Measurements from ENCODE around the gene NDUFS6. TPM values are rescaled to one million over a fixed set of nuclear protein-coding genes. Genes with fewer than 3 reads are reported as not detected.

NDUFS6 gene
- total and polyA plus RNA-seq, 2 of the 8 experiments (the other 6 are each of a cell fraction or from before 2014, with no cell fraction given), result 72.7 to 191 TPM

DNA sequence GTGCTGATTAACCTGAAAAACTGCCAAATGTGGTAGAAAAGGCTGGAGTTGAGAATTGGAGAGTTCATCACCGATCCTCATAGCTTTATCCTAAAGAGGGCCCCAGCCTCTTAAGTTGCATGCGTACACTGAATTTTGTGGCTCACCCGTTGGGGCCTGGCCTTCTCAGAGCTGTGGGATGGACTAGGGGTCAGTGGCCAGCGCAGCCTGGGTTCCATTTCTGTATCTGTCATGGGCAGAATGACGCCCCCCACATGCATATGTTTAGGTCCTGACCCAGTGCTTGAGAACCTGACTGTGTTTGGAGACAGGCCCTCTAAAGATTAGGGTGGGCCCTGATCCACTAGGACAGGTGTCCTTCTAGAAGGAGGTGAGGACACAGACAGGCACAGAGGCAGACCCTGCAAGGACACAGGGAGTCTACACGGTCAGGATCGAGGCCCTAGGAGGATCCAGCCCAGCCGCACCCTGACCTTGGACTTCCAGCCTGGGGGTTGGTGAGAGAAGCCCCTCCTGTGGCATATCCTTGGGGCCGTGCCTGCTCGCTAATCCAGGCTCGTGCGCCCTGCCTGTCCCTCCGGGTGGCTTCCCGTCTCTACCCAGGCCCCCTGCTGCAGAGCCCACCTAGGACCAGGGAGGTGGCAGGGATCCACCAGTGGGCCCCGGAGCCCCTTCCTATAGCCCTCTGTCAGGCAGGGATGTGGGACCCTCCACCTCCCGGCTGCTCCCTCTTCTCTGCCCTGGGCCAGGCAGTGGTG lies 32.2 kb downstream of the NDUFS6 start:
- H2BK12ac ChIP-seq (ENCODE audit: low read depth, low read length), result no peak overlapping the region
- no peak overlapping the region for H2BK120ac ChIP-seq (replicated peaks; ENCODE audit: low read depth, low read length)
- no peak overlapping the region for H4K5ac ChIP-seq (ENCODE audit: insufficient read length, low read depth, low read length)
- TF ChIP-seq SRF (IDR thresholded peaks at IDR 0.05; ENCODE audit: low read depth, low read length) (no peak), SP1 (IDR thresholded peaks at IDR 0.05; ENCODE audit: low read depth, low read length) (no peak), CTBP2 (IDR thresholded peaks at IDR 0.05; ENCODE audit: borderline replicate concordance, insufficient read depth, insufficient read length, low read length) (no peak), YY1 (IDR thresholded peaks at IDR 0.05; ENCODE audit: low read depth, low read length) (no peak), SP2 (IDR thresholded peaks at IDR 0.05; ENCODE audit: low read length) (no peak), SUZ12 (IDR thresholded peaks at IDR 0.05; ENCODE audit: low read length) (no peak), CBX5 (IDR thresholded peaks at IDR 0.05; ENCODE audit: low read depth, low read length) (no peak), PHF8 (conservative IDR thresholded peaks at IDR 0.05; ENCODE audit: low read depth, low read length) (no peak), TCF12 (IDR thresholded peaks at IDR 0.05; ENCODE audit: low read depth, low read length) (no peak), EP300 (IDR thresholded peaks at IDR 0.05; ENCODE audit: borderline replicate concordance in 1 of 2, low read depth in 2 of 2, low read length in 2 of 2) (no peak)
- ChIA-PET POLR2A (ENCODE audit: partially characterized antibody) (no interaction called here), CTCF (ENCODE audit: partially characterized antibody) (interaction anchor here (0.6 to 1.9 kb wide), 3 partner anchors 10 to 98 kb away, joined by 3 to 7 read pairs (median 3); no protein-coding TSS in a partner anchor)
- H3K18ac ChIP-seq (ENCODE audit: extremely low read depth, low read length), result no peak overlapping the region
- H3K23ac ChIP-seq (ENCODE audit: insufficient read length), result no peak overlapping the region
- no peak overlapping the region for H2AK5ac ChIP-seq (ENCODE audit: low read depth, low read length)
- 92% methylated on average over 15 of the region's 16 CpGs; no CpG with 5 or more reads in 1 of the 2 experiments for WGBS, 2 experiments (ENCODE audit: extremely low coverage in 1 of 2, insufficient coverage in 1 of 2, insufficient read length in 1 of 2, insufficient replicate concordance in 2 of 2, low coverage in 1 of 2, low lambda C conversion rate in 2 of 2, missing lambda C conversion rate in 1 of 2)
- H3K14ac ChIP-seq (ENCODE audit: insufficient read length), result no peak overlapping the region
- H2BK5ac ChIP-seq (ENCODE audit: low read depth, low read length), result no peak overlapping the region
- no peaks in the 10 kb centered on the region for H3K23me2 ChIP-seq (ENCODE audit: low read depth, low read length)
- no peak overlapping the region for H2AFZ ChIP-seq (ENCODE audit: low read length)
- H2BK20ac ChIP-seq (ENCODE audit: low read length), result no peak overlapping the region
- no peak for DNase-seq (ENCODE audit: low read depth in 1 of 2, low spot score in 2 of 2)
- no peak overlapping the region for H3K4ac ChIP-seq (replicated peaks; ENCODE audit: insufficient read length, low read depth, low read length)
- H3K9me3 ChIP-seq (ENCODE audit: insufficient read depth in 2 of 2, low read depth in 1 of 2, low read length in 1 of 2), result no peaks in the 10 kb centered on the region
- no peaks in the 10 kb centered on the region for H4K20me1 ChIP-seq (replicated peaks in 1 of 2; ENCODE audit: control insufficient read depth in 1 of 2, insufficient read depth in 2 of 2, low read length in 2 of 2)
- H3K56ac ChIP-seq (replicated peaks; ENCODE audit: insufficient read length, low read depth, low read length), result no peak overlapping the region
- H3K4me1 ChIP-seq (replicated peaks in 1 of 4; ENCODE audit: control insufficient read depth in 3 of 4, insufficient read depth in 4 of 4, low read length in 3 of 4), result peaks cover 3 to 21% (median 5%) of the 10 kb centered on the region in 4 experiments
- no peaks in the 10 kb centered on the region for H3K79me1 ChIP-seq (ENCODE audit: low read depth, low read length)
- peak overlapping the region; percentile 12; the same call in 1 of the 2 replicates for H2BK15ac ChIP-seq (ENCODE audit: low read length)
- H3K27ac ChIP-seq (ENCODE audit: low read depth, low read length), result no peak overlapping the region
- no peaks in the 10 kb centered on the region for H3K27me3 ChIP-seq (replicated peaks in 1 of 4; ENCODE audit: control insufficient read depth in 3 of 4, extremely low read depth in 1 of 4, insufficient read depth in 3 of 4, low read length in 3 of 4)
- no peak overlapping the region for H3K4me3 ChIP-seq (ENCODE audit: extremely low read depth in 1 of 4, insufficient read depth in 2 of 4, low read depth in 3 of 4, low read length in 4 of 4)
- H3K9ac ChIP-seq (replicated peaks in 1 of 4; ENCODE audit: extremely low read depth in 1 of 4, low read depth in 3 of 4, low read length in 3 of 4), result no peak overlapping the region
- no peak for FAIRE-seq
- H3K4me2 ChIP-seq (ENCODE audit: insufficient read depth in 1 of 2, low read depth in 2 of 2, low read length in 2 of 2), result no peak overlapping the region
- no peaks in the 10 kb centered on the region for H3K36me3 ChIP-seq (ENCODE audit: control insufficient read depth in 2 of 4, insufficient read depth in 4 of 4, low read length in 3 of 4)
- H4K8ac ChIP-seq (ENCODE audit: extremely low read depth, insufficient read depth, low read length), result no peak overlapping the region
- no peak overlapping the region for H4K91ac ChIP-seq (replicated peaks; ENCODE audit: insufficient read length, low read length)
- no peaks in the 10 kb centered on the region for H3K79me2 ChIP-seq (ENCODE audit: control insufficient read depth in 1 of 2, insufficient read depth in 2 of 2, low read length in 2 of 2)
